Ovary (tissue), 9 donors: ENCODE results near the gene SOCS2. TPM values are rescaled to one million over a fixed set of nuclear protein-coding genes. Genes with fewer than 3 reads are reported as not detected.

Experiments used
- DNase-seq, 5 donors: peaks; one replicate each; pipeline ENCODE4 v3.0.0-alpha.2; 2019 to 2020
- H3K27ac ChIP-seq, 2 donors: fragments of 200-600 bp; one replicate each; pipeline versions ENCODE4 v1.5.1 to v1.8.0; 2019 to 2022
- H3K27me3 ChIP-seq: fragments of 200-600 bp; one replicate; pipeline ENCODE4 v1.8.0; 2022
- H3K36me3 ChIP-seq: fragments of 200-600 bp; sonication (generic); one replicate; pipeline ENCODE4 v1.5.1; 2019
- H3K4me1 ChIP-seq: one replicate; pipeline ENCODE4 v1.8.1; 2013; ENCODE audit warnings: mild to moderate bottlenecking, moderate library complexity; ENCODE audit not compliant: insufficient read depth
- H3K4me3 ChIP-seq: fragments of 200-600 bp; sonication (generic); one replicate; pipeline ENCODE4 v1.5.1; 2017
- H3K9me3 ChIP-seq, 2 donors: fragments of 200-600 bp in 1 of 2; sonication (generic) in 1 of 2; one replicate each; pipeline versions ENCODE4 v1.5.1 to v1.8.1; 2013 to 2019; ENCODE audit warnings: mild to moderate bottlenecking in 1 of 2, moderate library complexity in 1 of 2
- EP300 ChIP-seq: sonication (generic); formaldehyde crosslinking; IDR thresholded peaks from one replicate; pipeline ENCODE4 v1.6.1; 2017; ENCODE audit warnings: antibody characterized with exemption
- POLR2A ChIP-seq: fragments of 450-650 bp; IDR thresholded peaks from one replicate; pipeline ENCODE4 v1.6.1; 2017; ENCODE audit warnings: antibody characterized with exemption, mild to moderate bottlenecking, moderate library complexity
- WGBS, 3 donors: extraction: QIAGEN DNeasy Blood & Tissue Kit in 1 of 3; methylation state at CpG; one replicate each; pipeline versions ENCODE4 v1.1.5 to v1.1.7; 2013 to 2017; 5-methylcytosine and 5-hydroxymethylcytosine counted together
- intact Hi-C, 4 donors: fragments of 100-400 bp; cut with DNase I; formaldehyde crosslinking; loops; one replicate each; pipeline versions ENCODE4 v1.11.0 to v1.15.1; 2022 to 2023
- polyA plus RNA-seq, 2 donors: library from polyadenylated mRNA; stranded (reverse); fragments of 200-250 nt in 1 of 2; fragments of 350-450 nt in 1 of 2; fragmentation: Illumina TruSeq in 1 of 2; extraction: RNeasy Lipid Tissue Mini Kit (QIAGEN cat#74804) in 1 of 2; gene quantifications; one replicate each; pipeline ENCODE4 v1.2.3, GENCODE V29; 2013 to 2014
- total RNA-seq, 7 donors: library from RNA; depleted of rRNA in 2 of 7; stranded (reverse); fragments of >200 nt in 2 of 7; fragmentation: NEBNext Ultra II Directional in 3 of 7; extraction: Animal tissue kit (Norgen Biotek cat#: 25700) in 3 of 7; gene quantifications; one replicate each; pipeline versions ENCODE4 v1.1.0 to v1.2.4, GENCODE V29; 2016 to 2023
- TF ChIP-seq, protein P1 (sequence below), 3 donors: fragments of 450-650 bp in 2 of 3; fragments of 200-600 bp in 1 of 3; IDR thresholded peaks; one replicate each; pipeline versions ENCODE4 v1.5.1 to v1.8.0; 2016 to 2022; ENCODE audit warnings: antibody characterized with exemption in 3 of 3, mild to moderate bottlenecking in 1 of 3
- donor health status: DM: no; HTN: no; CAD: no; lungs with moderate emphysema.
- donor health status: DM: no; HTN: no; CAD: no.
- donor health status: Bipolar disorder and iron deficiency.
- donor health status: DM: yes; HTN: yes; CAD: no.
- donor health status: DM: no; HTN: no; CAD: no.
- donor health status: DM: yes; HTN: yes; CAD: no.

The SOCS2 gene
- total and polyA plus RNA-seq, 9 donors, result 10.0 to 67.9 (median 21.0) TPM

DNA sequence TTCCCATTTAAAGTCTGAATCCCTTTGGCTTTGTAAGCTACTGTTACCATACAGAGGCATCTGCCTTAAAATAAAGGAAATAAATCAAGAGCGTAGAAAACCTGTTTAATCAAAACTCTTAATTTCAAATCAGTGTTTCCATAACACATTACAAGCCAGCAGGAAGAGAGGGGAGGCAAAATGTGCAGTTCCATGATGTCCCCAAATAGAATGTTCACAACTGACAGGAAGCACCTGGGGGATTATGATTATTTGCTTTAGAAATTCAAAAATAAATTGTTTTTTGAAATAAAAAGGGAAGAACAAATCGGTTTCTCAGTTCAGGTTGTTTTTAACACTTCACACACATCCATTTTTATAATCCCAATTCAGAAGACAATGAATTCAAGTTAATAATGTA lies 21.4 kb downstream of the SOCS2 start:
- H3K4me1 ChIP-seq, result no peaks in the 10 kb centered on the region
- intact Hi-C loops, result no loop called here
- no peak for DNase-seq
- no peak for TF ChIP-seq EP300
- TF ChIP-seq, protein P1, sequence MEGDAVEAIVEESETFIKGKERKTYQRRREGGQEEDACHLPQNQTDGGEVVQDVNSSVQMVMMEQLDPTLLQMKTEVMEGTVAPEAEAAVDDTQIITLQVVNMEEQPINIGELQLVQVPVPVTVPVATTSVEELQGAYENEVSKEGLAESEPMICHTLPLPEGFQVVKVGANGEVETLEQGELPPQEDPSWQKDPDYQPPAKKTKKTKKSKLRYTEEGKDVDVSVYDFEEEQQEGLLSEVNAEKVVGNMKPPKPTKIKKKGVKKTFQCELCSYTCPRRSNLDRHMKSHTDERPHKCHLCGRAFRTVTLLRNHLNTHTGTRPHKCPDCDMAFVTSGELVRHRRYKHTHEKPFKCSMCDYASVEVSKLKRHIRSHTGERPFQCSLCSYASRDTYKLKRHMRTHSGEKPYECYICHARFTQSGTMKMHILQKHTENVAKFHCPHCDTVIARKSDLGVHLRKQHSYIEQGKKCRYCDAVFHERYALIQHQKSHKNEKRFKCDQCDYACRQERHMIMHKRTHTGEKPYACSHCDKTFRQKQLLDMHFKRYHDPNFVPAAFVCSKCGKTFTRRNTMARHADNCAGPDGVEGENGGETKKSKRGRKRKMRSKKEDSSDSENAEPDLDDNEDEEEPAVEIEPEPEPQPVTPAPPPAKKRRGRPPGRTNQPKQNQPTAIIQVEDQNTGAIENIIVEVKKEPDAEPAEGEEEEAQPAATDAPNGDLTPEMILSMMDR (IDR thresholded peaks at IDR 0.05), result no peak
- no peak for TF ChIP-seq POLR2A
- H3K27ac ChIP-seq, result peak overlapping the region in 1 of 2 donors; percentile 15
- no peaks in the 10 kb centered on the region for H3K27me3 ChIP-seq
- 47 to 74% (median 58%) methylated on average over 2 of the region's 2 CpGs for WGBS, 3 donors
- H3K4me3 ChIP-seq, result peak overlapping the region; percentile 1
- H3K9me3 ChIP-seq, result no peaks in the 10 kb centered on the region
- no peaks in the 10 kb centered on the region for H3K36me3 ChIP-seq

DNA sequence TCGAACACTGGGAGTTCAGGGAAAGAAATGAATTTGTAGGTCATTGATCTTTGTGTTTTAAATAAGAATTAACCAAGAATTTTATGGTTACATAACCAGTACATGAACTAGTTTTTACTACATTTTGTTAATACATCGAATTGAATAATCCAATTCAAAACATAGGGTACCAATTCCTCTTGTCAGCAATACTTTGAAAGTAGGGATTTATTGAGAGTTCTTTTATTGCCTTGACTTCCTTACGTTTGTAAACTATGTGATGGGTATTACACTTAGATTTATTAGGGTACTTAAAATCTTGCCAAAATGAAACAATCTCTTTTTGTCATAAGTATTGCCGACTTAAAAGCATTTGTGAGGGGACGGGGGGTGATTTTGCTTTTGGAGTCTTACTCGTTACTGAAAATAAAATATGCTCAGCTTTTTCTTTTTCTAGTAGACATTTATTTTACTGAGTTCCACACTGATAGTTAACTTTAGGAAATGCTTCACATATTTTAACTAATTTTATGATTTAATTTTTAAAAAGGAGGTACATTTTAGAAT lies 22.4 kb downstream of the SOCS2 start:
- Histone ChIP-seq H3K4me3 (peak overlapping the region; percentile 1), H3K4me1 (no peaks in the 10 kb centered on the region), H3K27ac (peak overlapping the region; percentile 15 to 35), H3K9me3 (no peaks in the 10 kb centered on the region), H3K36me3 (no peaks in the 10 kb centered on the region), H3K27me3 (no peaks in the 10 kb centered on the region)
- WGBS, 3 donors, result 42 to 71% (median 60%) methylated on average over 6 of the region's 6 CpGs
- intact Hi-C loops, result no loop called here
- TF ChIP-seq EP300, result no peak
- TF ChIP-seq POLR2A, result no peak
- TF ChIP-seq, protein P1 (IDR thresholded peaks at IDR 0.05), result no peak
- DNase-seq, result no peak

DNA sequence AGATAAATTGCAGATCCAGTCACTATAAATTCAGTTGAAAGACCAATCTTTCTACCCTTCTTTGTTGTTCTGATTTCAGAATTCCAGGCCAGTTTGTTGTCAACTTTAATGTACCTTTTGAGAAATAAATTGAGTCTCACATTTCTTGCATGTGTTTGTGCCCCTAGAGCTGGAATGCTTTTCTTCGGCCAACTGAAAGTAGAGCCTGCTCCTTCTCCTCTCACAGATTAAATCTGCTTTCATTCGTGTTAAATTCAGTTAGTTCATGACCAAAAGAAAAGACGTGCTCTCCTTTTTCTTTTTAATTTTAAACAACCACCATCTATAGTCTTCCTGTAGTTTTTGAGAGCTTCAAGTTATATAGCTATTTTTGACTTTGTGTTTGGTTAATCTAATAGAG lies 22.9 kb downstream of the SOCS2 start:
- WGBS, 3 donors, result 47 to 53% (median 52%) methylated on average over 3 of the region's 3 CpGs

DNA sequence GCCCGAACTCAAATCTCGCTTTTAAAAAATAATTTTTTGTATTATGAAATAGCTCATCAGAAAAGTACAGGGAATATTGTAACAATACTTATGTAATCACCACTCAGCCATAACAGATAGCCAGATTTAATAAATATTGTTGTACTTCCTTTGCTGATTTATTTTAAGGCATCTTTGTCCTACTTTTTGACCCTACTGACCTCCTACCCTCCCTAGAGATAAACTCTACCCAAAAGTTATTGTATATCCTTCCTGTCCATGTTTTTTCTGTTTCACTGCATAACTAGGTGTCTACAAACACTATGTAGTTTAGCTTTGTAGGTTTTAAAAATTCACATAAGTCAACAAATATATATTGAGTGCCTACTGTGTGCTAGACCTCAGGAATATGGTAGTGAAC lies 25.1 kb downstream of the SOCS2 start:
- intact Hi-C loops, result no loop called here
- Histone ChIP-seq H3K27ac (no peak overlapping the region), H3K4me3 (no peak overlapping the region), H3K27me3 (no peaks in the 10 kb centered on the region), H3K36me3 (no peaks in the 10 kb centered on the region), H3K4me1 (no peaks in the 10 kb centered on the region), H3K9me3 (no peaks in the 10 kb centered on the region)
- no peak for DNase-seq
- 91 to 93% (median 93%) methylated on average over 2 of the region's 2 CpGs for WGBS, 3 donors
- TF ChIP-seq, protein P1 (IDR thresholded peaks at IDR 0.05), result no peak
- TF ChIP-seq POLR2A (no peak), EP300 (no peak)

More for the DNA sequence above, 22.9 kb downstream of the SOCS2 start:
- H3K4me3 ChIP-seq, result peak overlapping the region; percentile 1
- TF ChIP-seq EP300 (no peak), POLR2A (no peak)
- TF ChIP-seq, protein P1 (IDR thresholded peaks at IDR 0.05), result no peak
- no peaks in the 10 kb centered on the region for H3K9me3 ChIP-seq
- no peaks in the 10 kb centered on the region for H3K27me3 ChIP-seq
- no peaks in the 10 kb centered on the region for H3K36me3 ChIP-seq
- H3K27ac ChIP-seq, result no peak overlapping the region
- no peak for DNase-seq
- intact Hi-C loops, result no loop called here
- H3K4me1 ChIP-seq, result no peaks in the 10 kb centered on the region
